Measurements from ENCODE around the gene MAGEA2. TPM values are rescaled to one million over a fixed set of nuclear protein-coding genes. Genes with fewer than 3 reads are reported as not detected.
A peak's percentile ranks its signal among the peaks of the same experiment; 100 is the strongest.
"Not testable (repeated sequence)": the region's sequence is repeated elsewhere in the genome, so short reads cannot be mapped to it uniquely, and the experiment has no call there.

Gene MAGEA2, protein sequence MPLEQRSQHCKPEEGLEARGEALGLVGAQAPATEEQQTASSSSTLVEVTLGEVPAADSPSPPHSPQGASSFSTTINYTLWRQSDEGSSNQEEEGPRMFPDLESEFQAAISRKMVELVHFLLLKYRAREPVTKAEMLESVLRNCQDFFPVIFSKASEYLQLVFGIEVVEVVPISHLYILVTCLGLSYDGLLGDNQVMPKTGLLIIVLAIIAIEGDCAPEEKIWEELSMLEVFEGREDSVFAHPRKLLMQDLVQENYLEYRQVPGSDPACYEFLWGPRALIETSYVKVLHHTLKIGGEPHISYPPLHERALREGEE
- not detected for total RNA-seq

DNA sequence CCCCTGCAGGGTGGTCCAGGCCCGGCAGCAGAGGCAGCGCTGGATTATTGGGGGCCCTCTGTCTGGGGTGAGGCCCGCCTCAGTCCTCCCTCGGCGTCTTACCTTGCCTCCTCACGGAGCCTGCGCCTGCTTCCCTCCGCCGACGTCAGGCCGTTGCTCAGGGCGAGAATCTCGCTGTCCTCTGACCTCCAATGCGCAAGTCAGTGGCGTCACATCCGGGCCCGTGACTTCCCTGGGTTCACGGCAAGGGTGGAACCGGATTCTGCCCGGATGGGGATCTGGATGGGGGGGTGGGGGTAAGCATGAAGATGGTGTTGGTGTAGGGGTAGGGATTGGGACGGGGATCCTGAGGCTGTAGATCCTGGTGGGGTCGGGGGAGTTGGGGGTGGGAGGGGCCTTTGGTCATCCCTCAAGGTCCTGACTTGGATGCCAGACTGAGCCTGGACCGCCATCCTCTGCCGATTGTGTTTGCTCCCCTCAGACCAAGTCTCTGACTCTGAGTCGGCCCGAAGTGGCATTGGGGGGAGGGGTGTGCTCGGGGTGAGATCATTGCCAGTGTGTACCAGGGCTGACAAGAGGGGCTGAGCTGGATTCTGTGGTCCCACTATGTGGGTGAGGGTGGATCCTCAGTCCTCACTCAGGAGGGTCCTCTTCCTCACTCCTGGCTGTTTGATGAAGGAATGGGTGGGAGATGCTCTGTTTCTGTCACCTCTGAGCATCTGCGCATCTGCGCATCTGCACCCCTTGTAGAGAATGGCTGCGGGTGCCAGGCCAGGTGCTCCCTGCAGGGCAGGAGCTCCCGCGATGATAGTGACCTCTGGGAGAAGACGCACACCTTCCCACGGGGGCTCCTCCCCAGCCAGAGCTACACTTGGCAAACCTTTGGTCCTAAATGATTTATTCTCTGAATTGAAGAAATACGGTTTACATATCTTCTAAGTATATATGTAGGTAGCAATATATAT, at the start of gene MAGEA2:
TSS of gene MAGEA2 (minus strand) at position 157 of the 965 bp plus-strand sequence. CDS start 2,479 bp downstream, outside the sequence.
- ATAC-seq; H3K9me3 Mint-ChIP-seq; DNase-seq (ENCODE audit: low spot score in 2 of 2); H3K27ac Mint-ChIP-seq; H3K36me3 Mint-ChIP-seq: not testable (repeated sequence)

DNA sequence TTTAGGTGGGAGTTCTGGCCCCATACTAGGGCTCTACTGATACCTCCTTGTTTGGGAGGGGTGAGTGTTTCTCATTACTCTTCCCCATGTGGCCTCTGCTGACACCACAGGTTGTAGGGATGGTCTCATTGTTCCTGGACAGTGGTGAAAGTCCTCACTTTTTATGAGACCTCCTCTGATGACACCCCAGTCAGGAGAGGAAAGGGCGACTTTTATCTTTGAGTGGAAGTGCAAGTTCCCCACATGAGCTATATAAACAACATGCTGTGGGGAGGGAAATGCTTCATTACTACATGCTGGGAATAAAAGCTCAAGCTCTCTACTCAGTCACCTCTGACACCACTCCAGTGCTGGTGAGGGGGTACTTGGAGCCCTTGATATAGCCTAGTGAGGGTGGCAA, 45.3 kb upstream of the MAGEA2 start:
- H3K36me3 Mint-ChIP-seq: no peaks in the 10 kb centered on the region
- no peak for ATAC-seq
- no peaks in the 10 kb centered on the region for H3K9me3 Mint-ChIP-seq
- H3K27ac Mint-ChIP-seq: no peak overlapping the region
- DNase-seq (ENCODE audit: low spot score in 2 of 2): no peak

DNA sequence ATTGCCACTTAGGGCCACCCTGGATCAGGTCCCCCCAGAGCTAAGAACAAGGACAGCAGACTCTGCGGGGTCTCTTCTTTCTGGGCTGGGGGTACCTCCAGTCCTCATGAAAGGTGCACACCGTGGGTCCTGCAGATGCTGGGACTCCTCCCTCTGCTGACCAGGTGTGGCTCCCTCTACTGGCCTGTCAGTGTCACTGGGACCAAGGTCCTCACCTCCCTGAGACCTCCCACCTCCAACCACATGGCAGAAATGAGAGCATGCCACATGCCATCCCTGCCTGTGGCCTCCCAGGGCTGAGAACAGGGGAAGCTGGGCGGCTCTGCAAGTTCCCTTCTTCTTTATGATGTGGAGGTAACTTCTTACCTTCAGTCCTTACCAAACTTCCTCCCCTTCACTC, 33.4 kb upstream of the MAGEA2 start:
- H3K9me3 Mint-ChIP-seq; H3K27ac Mint-ChIP-seq; H3K36me3 Mint-ChIP-seq; DNase-seq (ENCODE audit: low spot score in 2 of 2): not testable (repeated sequence)
- ATAC-seq: peak in 1 of 2 donors; percentile 74

DNA sequence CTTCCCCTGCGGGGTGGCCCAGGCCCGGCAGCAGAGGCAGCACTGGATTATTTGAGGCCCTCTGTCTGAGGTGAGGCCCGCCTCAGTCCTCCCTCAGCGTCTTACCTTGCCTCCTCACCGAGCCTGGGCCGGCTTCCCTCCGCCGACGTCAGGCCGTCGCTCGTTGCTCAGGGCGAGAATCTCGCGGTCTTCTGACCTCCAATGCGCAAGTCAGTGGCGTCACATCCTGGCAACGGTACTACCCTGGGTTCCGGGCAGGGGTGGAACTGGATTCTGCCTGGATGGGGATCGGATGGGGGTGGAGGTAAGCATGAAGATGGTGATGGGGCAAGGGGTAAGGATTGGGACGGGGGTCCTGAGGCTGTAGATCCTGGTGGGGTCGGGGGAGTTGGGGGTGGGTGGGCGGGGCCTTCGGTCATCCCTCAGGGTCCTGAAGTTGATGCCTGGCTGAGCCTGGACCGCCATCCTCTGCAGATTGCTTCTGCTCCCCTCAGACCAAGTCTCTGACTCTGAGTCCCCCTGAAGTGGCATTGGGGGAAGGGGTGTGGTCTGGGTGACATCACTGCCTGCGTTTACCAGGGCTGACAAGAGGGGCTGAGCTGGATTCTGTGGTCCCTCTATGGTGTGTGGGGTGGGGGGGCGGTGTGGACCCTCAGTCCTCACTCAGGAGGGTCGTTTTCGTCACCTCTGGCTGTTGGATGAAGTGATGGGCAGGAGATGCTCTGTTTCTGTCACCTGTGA, 16.1 kb upstream of the MAGEA2 start, which contains the start of gene MAGEA6:
TSS of gene MAGEA6 (minus strand) at position 141 of the 741 bp plus-strand sequence. CDS start 2,039 bp downstream, outside the sequence.
- not testable (repeated sequence) for H3K9me3 Mint-ChIP-seq; H3K36me3 Mint-ChIP-seq; H3K27ac Mint-ChIP-seq; ATAC-seq; DNase-seq (ENCODE audit: low spot score in 2 of 2)

DNA sequence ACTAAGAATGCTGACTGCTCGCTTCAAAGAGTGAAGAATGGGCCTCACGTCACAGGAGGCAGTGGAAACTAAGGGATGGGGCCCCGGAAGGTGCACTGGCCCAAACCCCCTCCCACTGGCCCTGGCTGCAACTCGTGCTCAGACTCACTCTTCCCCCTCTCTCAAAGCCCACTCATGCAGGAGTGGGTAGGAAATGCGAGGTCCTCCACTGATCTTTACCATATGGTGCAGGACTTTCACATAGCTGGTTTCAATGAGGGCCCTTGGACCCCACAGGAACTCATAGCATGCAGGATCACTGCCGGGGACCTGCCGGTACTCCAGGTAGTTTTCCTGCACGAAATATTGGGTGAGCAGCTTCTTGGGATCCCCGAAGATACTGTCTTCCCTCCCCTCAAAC, 12.9 kb upstream of the MAGEA2 start:
- not testable (repeated sequence) for DNase-seq (ENCODE audit: low spot score in 2 of 2); H3K27ac Mint-ChIP-seq

DNA sequence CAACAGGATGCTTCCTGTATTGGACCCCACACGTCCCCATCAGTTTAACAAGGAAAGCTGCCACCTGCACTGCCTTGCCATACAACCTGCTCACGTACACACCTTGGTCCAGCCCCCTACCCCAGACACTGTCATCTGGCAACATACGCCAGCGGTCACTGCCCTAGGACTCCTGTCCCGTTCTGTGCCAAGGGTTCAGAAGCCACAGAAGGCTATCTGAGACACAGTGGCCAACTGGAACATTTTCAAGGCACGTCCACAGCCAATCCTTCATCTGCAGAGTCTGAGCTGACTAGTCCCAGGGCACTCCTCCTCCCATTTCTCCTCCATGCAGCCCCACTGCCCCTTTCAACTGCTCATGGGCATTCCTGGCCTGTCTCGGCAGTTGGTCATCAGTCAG, 7.9 kb upstream of the MAGEA2 start:
- not testable (repeated sequence) for H3K36me3 Mint-ChIP-seq; H3K27ac Mint-ChIP-seq; DNase-seq (ENCODE audit: low spot score in 2 of 2); H3K9me3 Mint-ChIP-seq; ATAC-seq

More for the DNA sequence above, 12.9 kb upstream of the MAGEA2 start:
- not testable (repeated sequence) for ATAC-seq, H3K9me3 Mint-ChIP-seq, H3K36me3 Mint-ChIP-seq

DNA sequence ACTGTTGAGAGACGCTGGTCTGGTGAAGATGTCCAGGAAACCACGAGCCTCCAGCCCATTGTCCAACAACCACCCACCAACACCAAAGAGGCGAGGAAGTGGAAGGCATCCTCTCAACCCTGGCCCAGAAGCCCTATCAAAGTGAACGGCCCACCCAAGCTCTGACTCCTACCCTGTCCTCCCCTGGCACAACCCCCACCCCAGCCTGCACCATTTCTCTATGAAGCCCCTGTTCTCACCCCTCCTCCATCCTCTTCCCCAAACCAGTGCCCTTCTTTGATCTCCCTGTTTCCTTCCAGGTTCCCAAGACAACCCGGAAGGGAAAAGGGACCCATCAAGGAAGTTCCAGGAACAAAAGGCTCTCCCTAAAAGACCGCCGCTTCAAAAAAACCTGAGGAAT, 5.9 kb upstream of the MAGEA2 start:
- H3K36me3 Mint-ChIP-seq; H3K9me3 Mint-ChIP-seq; DNase-seq (ENCODE audit: low spot score in 2 of 2); H3K27ac Mint-ChIP-seq; ATAC-seq: not testable (repeated sequence)

DNA sequence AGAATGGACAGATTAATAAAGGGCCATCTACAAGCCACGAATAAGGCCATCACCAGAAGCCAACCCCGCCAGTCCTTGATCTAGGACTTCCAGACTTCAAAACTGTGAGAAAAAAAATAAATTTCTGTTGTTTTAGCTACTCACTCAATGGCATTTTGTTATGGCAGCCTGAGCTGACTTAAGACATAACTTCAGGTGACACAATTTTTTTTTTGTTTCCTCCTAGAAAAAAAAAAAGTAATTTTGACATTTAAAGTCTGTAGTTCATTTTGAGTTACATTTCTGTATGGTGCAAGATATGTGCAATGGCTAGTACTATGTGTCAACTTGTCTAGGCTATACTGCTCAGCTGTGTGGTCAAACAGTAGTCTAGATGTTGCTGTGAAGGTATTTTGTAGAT, 5.3 kb upstream of the MAGEA2 start, which contains the start of gene CSAG3:
TSS of gene CSAG3 (plus strand) at position 301 of the 400 bp plus-strand sequence.
- DNase-seq (ENCODE audit: low spot score in 2 of 2); H3K9me3 Mint-ChIP-seq; ATAC-seq; H3K36me3 Mint-ChIP-seq; H3K27ac Mint-ChIP-seq: not testable (repeated sequence)

DNA sequence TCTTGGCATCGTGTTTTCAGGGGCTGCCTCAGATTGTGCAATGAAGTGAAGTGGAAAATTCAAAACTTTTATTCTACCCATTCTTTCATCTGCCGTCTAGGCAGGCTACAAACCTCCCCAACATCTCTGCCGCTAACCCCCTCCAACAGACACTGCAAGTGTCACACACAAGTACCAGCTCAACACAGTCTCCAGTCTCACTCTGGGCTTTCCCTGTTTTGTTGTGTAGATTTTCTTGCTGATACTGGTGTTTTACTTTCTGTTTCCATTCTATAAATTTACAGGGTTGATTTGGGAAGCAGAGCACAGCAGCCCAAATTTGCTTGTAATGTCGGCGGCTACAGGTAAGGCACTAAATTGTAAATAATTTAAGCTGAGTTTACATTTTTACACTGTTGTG, 1.2 kb upstream of the MAGEA2 start:
- not testable (repeated sequence) for H3K36me3 Mint-ChIP-seq; DNase-seq (ENCODE audit: low spot score in 2 of 2); ATAC-seq; H3K9me3 Mint-ChIP-seq; H3K27ac Mint-ChIP-seq

DNA sequence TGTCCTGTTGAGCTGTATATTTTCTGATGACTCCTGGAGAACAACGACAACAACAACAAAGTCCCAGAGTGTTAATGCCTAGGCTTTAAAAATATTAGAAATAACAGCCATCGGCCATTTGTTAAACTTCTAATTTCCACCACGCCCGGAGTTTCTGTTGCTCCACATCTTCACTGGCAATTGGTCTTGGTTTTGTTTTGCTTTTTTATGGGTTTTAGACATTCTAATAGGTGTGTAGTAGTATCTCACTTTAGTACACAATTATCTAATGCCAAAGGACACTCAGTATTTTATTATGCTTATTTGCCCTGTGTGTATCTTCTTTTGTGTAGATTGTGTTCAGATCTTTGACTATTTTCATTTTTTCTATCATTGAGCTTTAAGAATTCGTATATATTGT, 15.1 kb downstream of the MAGEA2 start:
- Mint-ChIP-seq H3K27ac (no peak overlapping the region), H3K9me3 (no peaks in the 10 kb centered on the region), H3K36me3 (no peaks in the 10 kb centered on the region)
- no peak for DNase-seq (ENCODE audit: low spot score in 2 of 2)
- no peak for ATAC-seq

DNA sequence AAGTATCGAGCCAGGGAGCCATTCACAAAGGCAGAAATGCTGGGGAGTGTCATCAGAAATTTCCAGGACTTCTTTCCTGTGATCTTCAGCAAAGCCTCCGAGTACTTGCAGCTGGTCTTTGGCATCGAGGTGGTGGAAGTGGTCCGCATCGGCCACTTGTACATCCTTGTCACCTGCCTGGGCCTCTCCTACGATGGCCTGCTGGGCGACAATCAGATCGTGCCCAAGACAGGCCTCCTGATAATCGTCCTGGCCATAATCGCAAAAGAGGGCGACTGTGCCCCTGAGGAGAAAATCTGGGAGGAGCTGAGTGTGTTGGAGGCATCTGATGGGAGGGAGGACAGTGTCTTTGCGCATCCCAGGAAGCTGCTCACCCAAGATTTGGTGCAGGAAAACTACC, 17.1 kb downstream of the MAGEA2 start:
- H3K36me3 Mint-ChIP-seq; H3K27ac Mint-ChIP-seq; ATAC-seq; DNase-seq (ENCODE audit: low spot score in 2 of 2); H3K9me3 Mint-ChIP-seq: not testable (repeated sequence)

DNA sequence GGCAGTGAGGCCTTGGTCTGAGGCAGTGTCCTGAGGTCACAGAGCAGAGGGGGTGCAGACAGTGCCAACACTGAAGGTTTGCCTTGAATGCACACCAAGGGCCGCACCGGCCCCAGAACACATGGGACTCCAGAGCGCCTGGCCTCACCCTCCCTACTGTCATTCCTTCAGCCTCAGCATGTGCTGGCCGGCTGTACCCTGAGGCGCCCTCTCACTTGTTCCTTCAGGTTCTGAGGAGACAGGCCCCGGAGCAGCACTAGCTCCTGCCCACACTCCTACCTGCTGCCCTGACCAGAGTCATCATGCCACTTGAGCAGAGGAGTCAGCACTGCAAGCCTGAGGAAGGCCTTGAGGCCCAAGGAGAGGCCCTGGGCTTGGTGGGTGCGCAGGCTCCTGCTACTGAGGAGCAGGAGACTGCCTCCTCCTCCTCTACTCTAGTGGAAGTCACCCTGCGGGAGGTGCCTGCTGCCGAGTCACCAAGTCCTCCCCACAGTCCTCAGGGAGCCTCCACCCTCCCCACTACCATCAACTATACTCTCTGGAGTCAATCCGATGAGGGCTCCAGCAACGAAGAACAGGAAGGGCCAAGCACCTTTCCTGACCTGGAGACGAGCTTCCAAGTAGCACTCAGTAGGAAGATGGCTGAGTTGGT, 17.7 kb downstream of the MAGEA2 start:
- DNase-seq (ENCODE audit: low spot score in 2 of 2): no peak
- ATAC-seq: no peak
- H3K27ac Mint-ChIP-seq: no peak overlapping the region
- H3K36me3 Mint-ChIP-seq: no peaks in the 10 kb centered on the region
- H3K9me3 Mint-ChIP-seq: no peaks in the 10 kb centered on the region

DNA sequence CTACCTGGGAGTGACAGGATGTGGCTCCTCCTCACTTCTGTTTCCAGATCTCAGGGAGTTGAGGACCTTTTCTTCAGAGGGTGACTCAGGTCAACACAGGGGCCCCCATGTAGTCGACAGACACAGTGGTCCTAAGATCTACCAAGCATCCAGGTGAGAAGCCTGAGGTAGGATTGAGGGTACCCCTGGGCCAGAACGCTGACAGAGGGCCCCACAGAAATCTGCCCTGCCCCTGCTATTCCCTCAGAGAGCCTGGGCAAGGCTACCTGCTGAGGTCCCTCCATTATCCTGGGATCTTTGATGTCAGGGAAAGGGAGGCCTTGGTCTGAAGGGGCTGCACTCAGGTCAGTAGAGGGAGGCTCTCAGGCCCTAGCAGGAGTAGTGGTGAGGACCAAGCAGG, 18.5 kb downstream of the MAGEA2 start:
- DNase-seq (ENCODE audit: low spot score in 2 of 2): no peak
- Mint-ChIP-seq H3K36me3 (no peaks in the 10 kb centered on the region), H3K27ac (no peak overlapping the region), H3K9me3 (no peaks in the 10 kb centered on the region)
- no peak for ATAC-seq

DNA sequence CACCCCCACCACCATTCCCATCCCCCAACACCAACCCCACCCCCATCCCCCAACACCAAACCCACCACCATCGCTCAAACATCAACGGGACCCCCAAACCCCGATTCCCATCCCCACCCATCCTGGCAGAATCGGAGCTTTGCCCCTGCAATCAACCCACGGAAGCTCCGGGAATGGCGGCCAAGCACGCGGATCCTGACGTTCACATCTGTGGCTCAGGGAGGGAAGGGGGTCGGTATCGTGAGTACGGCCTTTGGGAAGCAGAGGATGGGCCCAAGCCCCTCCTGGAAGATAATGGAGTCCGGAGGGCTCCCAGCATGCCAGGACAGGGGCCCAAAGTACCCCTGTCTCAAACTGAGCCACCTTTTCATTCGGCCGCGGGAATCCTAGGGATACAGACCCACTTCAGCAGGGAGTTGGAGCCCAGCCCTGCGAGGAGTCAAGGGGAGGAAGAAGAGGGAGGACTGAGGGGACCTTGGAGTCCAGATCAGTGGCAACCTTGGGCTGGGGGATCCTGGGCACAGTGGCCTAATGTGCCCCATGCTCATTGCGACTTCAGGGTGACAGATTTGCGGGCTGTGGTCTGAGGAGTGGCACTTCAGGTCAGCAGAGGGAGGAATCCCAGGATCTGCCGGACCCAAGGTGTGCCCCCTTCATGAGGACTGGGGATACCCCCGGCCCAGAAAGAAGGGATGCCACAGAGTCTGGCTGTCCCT, 19.3 kb downstream of the MAGEA2 start:
- H3K9me3 Mint-ChIP-seq; H3K27ac Mint-ChIP-seq; H3K36me3 Mint-ChIP-seq; DNase-seq (ENCODE audit: low spot score in 2 of 2); ATAC-seq: not testable (repeated sequence)

DNA sequence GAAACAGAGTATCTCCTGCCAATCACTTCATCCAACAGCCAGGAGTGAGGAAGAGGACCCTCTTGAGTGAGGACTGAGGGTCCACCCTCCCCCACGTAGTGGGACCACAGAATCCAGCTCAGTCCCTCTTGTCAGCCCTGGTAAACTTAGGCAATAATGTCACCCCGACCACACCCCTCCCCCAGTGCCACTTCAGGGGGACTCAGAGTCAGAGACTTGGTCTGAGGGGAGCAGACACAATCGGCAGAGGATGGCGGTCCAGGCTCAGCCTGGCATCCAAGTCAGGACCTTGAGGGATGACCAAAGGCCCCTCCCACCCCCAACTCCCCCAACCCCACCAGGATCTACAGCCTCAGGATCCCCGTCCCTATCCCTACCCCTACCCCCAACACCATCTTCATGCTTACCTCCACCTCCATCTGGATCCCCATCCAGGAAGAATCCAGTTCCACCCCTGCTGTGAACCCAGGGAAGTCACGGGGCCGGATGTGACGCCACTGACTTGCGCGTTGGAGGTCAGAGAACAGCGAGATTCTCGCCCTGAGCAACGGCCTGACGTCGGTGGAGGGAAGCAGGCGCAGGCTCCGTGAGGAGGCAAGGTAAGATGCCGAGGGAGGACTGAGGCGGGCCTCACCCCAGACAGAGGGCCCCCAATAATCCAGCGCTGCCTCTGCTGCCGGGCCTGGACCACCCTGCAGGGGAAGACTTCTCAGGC, 20.2 kb downstream of the MAGEA2 start, which contains the start of the genes CSAG1 and MAGEA12:
TSS of gene CSAG1 (minus strand) at position 461 of the 715 bp plus-strand sequence. CDS start 1,261 bp downstream, outside the sequence.
TSS of gene MAGEA12 (plus strand) at position 497 of the 715 bp plus-strand sequence. CDS start 2,405 bp downstream, outside the sequence.
- H3K36me3 Mint-ChIP-seq: no peaks in the 10 kb centered on the region
- H3K9me3 Mint-ChIP-seq: no peaks in the 10 kb centered on the region
- DNase-seq (ENCODE audit: low spot score in 2 of 2) (no peak), ATAC-seq (no peak)
- H3K27ac Mint-ChIP-seq: no peak within 1 kb of the TSS
